ENCODE data around the gene SMARCD2. TPM values are rescaled to one million over a fixed set of nuclear protein-coding genes. Genes with fewer than 3 reads are reported as not detected.
"Not testable (repeated sequence)": the region's sequence is repeated elsewhere in the genome, so short reads cannot be mapped to it uniquely, and the experiment has no call there.

SMARCD2 gene
- total RNA-seq, 1 donor from 2014 or later = 84.5 TPM

- Mint-ChIP-seq H3K27ac (ENCODE audit: unreplicated experiment) (no peak overlapping the region), H3K36me3 (ENCODE audit: unreplicated experiment) (no peaks in the 10 kb centered on the region), H3K27me3 (ENCODE audit: unreplicated experiment) (peaks cover 12% of the 10 kb centered on the region), H3K4me1 (ENCODE audit: low read depth, unreplicated experiment) (peaks cover 10% of the 10 kb centered on the region), H3K4me3 (ENCODE audit: unreplicated experiment) (no peak overlapping the region), H3K9me3 (ENCODE audit: unreplicated experiment) (peaks cover 2% of the 10 kb centered on the region)
- DNase-seq = no peak
- TF ChIP-seq CTCF (IDR thresholded peaks at IDR 0.05; ENCODE audit: partially characterized antibody, unreplicated experiment) = no peak
Observed at GRCh38 chr17:63859257-63859656, 16.8 kb upstream of the SMARCD2 start.

- not testable (repeated sequence) for DNase-seq; H3K27ac Mint-ChIP-seq (ENCODE audit: unreplicated experiment); H3K4me1 Mint-ChIP-seq (ENCODE audit: low read depth, unreplicated experiment); H3K27me3 Mint-ChIP-seq (ENCODE audit: unreplicated experiment); H3K36me3 Mint-ChIP-seq (ENCODE audit: unreplicated experiment); H3K9me3 Mint-ChIP-seq (ENCODE audit: unreplicated experiment); H3K4me3 Mint-ChIP-seq (ENCODE audit: unreplicated experiment)
Observed at GRCh38 chr17:63856425-63856824, 13.9 kb upstream of the SMARCD2 start.

- Mint-ChIP-seq H3K27ac (ENCODE audit: unreplicated experiment) (no peak overlapping the region), H3K4me3 (ENCODE audit: unreplicated experiment) (no peak overlapping the region), H3K4me1 (ENCODE audit: low read depth, unreplicated experiment) (peaks cover 2% of the 10 kb centered on the region), H3K36me3 (ENCODE audit: unreplicated experiment) (no peaks in the 10 kb centered on the region), H3K27me3 (ENCODE audit: unreplicated experiment) (peaks cover 6% of the 10 kb centered on the region), H3K9me3 (ENCODE audit: unreplicated experiment) (peaks cover 2% of the 10 kb centered on the region)
- DNase-seq = no peak
- no peak for TF ChIP-seq CTCF (IDR thresholded peaks at IDR 0.05; ENCODE audit: partially characterized antibody, unreplicated experiment)
Observed at GRCh38 chr17:63855185-63855584, 12.7 kb upstream of the SMARCD2 start.

- Mint-ChIP-seq H3K4me3 (ENCODE audit: unreplicated experiment) (no peak overlapping the region), H3K9me3 (ENCODE audit: unreplicated experiment) (peaks cover 2% of the 10 kb centered on the region), H3K27ac (ENCODE audit: unreplicated experiment) (no peak overlapping the region), H3K27me3 (ENCODE audit: unreplicated experiment) (peaks cover 9% of the 10 kb centered on the region), H3K4me1 (ENCODE audit: low read depth, unreplicated experiment) (no peaks in the 10 kb centered on the region), H3K36me3 (ENCODE audit: unreplicated experiment) (no peaks in the 10 kb centered on the region)
- TF ChIP-seq CTCF (IDR thresholded peaks at IDR 0.05; ENCODE audit: partially characterized antibody, unreplicated experiment) = no peak
- DNase-seq = no peak
Observed at GRCh38 chr17:63854709-63855108, 12.2 kb upstream of the SMARCD2 start.

GRCh38 chr17:63853260-63853659, 10.8 kb upstream of the SMARCD2 start:
- no peak overlapping the region for H3K27ac Mint-ChIP-seq (ENCODE audit: unreplicated experiment)
- H3K4me3 Mint-ChIP-seq (ENCODE audit: unreplicated experiment) = no peak overlapping the region
- H3K9me3 Mint-ChIP-seq (ENCODE audit: unreplicated experiment) = peaks cover 8% of the 10 kb centered on the region
- peaks cover under 1% of the 10 kb centered on the region for H3K36me3 Mint-ChIP-seq (ENCODE audit: unreplicated experiment)
- H3K27me3 Mint-ChIP-seq (ENCODE audit: unreplicated experiment) = peaks cover 13% of the 10 kb centered on the region
- no peak for TF ChIP-seq CTCF (IDR thresholded peaks at IDR 0.05; ENCODE audit: partially characterized antibody, unreplicated experiment)
- no peak for DNase-seq
- no peaks in the 10 kb centered on the region for H3K4me1 Mint-ChIP-seq (ENCODE audit: low read depth, unreplicated experiment)

GRCh38 chr17:63850401-63850800, 7.9 kb upstream of the SMARCD2 start:
- Mint-ChIP-seq H3K27ac (ENCODE audit: unreplicated experiment) (no peak overlapping the region), H3K36me3 (ENCODE audit: unreplicated experiment) (peaks cover 7% of the 10 kb centered on the region), H3K4me1 (ENCODE audit: low read depth, unreplicated experiment) (no peaks in the 10 kb centered on the region), H3K4me3 (ENCODE audit: unreplicated experiment) (no peak overlapping the region), H3K9me3 (ENCODE audit: unreplicated experiment) (peaks cover 6% of the 10 kb centered on the region), H3K27me3 (ENCODE audit: unreplicated experiment) (peaks cover 15% of the 10 kb centered on the region)
- no peak for TF ChIP-seq CTCF (IDR thresholded peaks at IDR 0.05; ENCODE audit: partially characterized antibody, unreplicated experiment)
- DNase-seq = no peak

Measured in glutamatergic neuron (in vitro differentiated cells).